HG03460 (cell line): ENCODE data around the gene TMTC2.

ENCODE experiments used
- ATAC-seq: cut with Tn5 transposase; IDR thresholded peaks from one replicate; pipeline ENCODE4 v1.9.1; 2021; ENCODE audit not compliant: unreplicated experiment

The TMTC2 gene

DNA sequence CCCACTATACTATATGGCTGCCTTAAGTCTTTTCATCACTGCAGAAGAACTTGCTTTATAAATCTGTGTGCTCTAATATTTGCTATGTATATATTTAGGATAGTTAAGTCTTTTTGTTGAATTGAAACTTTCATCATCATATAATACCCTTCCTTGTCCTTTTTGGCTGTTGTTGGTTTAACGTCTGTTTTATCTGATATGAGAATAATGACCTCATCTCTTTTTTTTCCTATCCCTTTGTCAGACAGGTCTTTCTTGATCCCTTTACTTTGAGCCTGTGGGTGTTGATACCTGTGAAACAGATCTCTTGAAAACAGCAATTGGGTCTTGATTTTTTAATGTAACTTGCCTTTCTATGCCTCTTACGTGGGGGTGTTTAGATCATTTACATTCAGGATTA lies 316.3 kb downstream of the TMTC2 start:
- no peak for ATAC-seq

- no peak for ATAC-seq
Measured at GRCh38 chr12:83005534-83006197, 319.0 kb downstream of the TMTC2 start.

GRCh38 chr12:83008703-83009102 lies 322.0 kb downstream of the TMTC2 start:
- ATAC-seq, result no peak

DNA sequence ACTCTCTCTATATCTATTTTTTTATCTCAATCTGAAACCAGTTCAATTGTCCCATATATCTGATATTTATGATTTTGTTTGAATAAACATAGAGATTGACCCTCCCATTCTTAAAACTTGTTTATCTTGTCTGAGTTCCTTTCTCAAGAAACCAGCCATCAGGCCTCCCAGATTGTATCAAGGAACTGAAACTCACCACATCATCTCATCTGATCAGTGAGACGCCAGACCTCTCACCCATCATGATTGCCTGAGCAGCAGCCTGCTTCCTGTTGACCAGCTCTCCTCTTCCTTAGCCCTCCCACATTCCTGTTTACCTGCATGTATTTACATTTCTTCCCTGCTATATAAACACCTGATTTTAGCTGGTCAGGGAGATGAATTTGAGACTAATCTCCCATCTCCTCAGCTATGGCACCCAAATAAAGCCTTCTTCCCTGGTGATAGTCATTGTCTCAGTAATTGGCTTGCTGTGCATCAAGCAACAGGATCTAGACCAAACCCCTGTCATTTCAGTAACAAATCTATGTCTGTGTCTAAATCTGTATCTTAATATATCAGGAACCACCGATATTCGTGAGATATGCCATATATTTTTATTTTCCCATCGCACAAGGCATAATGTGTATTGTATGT lies 323.6 kb downstream of the TMTC2 start:
- no peak for ATAC-seq

DNA sequence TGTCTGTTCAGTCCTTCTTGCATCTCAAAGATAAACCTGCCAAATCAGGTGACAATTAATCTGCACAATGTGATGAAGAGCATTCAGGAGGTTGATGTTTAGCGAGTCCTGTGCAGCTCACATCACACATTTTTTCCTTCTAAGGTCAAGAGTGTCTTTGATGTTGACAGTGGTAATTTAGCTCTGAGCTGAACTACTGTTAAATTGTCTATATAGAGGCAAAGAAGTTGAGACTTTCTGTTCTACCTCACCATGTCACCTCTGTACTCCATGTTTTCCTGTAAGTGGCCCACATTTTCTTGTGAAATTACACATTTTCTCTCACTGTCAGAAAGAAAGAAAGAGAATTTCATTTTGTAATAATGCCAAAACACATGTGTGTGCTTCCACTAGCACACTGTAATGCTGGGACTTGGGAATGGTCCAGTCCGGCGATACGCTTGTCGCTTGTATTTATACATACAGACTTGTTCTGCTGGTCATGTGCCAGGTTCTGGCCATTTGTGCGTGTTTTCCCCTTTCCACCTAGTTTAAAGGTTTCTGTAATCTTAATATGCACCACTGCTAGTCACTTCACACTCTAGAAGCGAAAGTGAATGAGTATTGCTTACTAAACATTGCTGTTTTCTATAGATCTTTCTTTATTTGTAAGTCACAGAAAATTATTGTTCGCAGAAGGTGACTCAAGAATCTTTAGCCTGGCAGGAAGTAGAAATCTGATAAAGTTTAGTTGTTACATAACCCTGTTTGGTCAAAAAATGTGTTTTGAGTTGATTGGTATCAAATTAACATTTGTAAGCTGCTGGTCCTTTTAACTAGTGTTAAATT lies 328.9 kb downstream of the TMTC2 start:
- no peak for ATAC-seq

DNA sequence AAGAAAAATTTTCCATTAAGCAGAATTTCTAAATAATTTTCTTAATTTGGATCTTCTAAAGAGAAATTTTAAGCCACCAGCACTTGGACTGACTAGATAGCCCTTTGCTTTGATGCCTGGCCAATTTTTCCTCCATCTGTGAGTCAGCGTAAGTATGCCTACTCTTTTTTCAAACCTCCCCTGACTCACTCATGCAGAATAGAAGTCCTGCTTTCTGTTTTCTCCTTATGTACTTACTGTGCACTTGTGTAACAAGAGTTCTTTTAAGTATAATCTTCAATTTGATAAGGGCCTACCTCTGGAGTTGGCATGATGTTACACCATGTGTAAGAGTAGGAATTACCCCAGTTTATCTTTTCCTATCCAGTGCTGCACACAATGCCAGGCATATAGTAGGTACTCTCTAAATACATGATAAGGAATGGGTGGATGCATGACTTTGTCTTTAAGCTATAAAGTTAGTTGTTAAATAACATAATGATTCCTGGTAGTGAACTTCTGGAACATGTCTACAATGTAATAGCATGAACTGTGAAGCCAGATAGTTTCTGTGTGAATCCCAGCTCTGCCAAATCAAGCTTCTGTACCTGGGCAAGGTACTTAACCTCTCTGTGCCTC lies 329.6 kb downstream of the TMTC2 start:
- ATAC-seq, result no peak

- no peak for ATAC-seq
Measured at GRCh38 chr12:83016991-83017390, 330.3 kb downstream of the TMTC2 start.

- no peak for ATAC-seq
Measured at GRCh38 chr12:83018088-83018487, 331.4 kb downstream of the TMTC2 start.

GRCh38 chr12:83027021-83027723 lies 340.5 kb downstream of the TMTC2 start:
- no peak for ATAC-seq

DNA sequence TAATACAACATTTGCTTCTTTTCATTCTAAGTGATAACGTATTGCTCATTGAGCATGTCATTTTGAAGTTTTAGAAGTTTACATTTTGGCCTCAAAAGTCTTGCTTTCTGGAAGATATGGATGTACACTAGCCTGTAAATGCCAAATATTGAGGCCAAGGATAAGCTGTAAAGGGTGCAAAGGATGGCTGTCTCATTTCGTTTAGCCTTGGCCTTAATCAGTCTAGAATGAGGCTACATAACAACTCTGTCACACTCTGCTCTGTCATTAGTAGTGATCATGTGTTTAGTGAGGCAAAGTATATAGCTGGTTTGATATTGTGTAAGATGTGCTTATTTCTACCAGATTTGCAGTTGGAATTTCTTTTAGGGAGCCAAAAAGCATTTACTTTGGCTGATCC lies 344.5 kb downstream of the TMTC2 start:
- ATAC-seq, result no peak

DNA sequence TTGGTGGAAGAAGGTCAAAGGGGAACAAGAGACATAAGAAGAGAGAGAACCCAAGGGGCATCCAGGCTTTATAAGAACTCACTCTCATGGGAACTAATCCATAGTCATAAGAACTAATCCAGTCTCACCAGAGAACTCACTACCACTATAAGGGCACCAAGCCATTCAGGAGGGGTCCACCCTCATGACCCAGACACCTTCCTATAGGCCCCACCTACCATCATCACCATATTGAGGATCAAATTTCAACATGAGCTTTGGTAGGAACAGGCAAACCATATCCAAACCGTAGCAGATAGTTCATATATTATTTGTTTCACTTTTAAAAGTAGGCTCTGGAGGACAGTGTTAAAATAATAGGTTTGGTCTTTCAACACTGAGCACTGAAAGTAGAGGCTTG lies 350.1 kb downstream of the TMTC2 start:
- no peak for ATAC-seq

GRCh38 chr12:83039413-83039812 lies 352.7 kb downstream of the TMTC2 start:
- no peak for ATAC-seq

DNA sequence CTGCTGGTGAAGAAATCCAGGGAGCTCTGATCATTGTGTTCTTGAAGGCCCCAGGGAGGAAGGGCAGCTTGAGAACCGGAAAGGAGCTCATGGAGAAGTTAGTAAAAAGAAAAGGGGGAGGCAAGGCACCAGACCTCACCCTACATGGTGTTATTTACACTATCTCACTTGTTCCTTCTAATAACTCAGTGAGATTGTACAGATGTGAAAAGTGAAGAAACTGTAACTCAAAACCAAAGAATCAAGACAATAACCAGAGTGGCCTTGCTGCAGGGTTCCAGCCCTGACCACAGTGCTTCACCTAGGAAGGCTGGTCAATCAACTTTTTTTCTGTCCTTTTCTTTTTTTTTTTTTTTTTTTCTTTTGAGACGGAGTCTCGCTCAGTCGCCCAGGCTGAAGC lies 353.6 kb downstream of the TMTC2 start:
- no peak for ATAC-seq

DNA sequence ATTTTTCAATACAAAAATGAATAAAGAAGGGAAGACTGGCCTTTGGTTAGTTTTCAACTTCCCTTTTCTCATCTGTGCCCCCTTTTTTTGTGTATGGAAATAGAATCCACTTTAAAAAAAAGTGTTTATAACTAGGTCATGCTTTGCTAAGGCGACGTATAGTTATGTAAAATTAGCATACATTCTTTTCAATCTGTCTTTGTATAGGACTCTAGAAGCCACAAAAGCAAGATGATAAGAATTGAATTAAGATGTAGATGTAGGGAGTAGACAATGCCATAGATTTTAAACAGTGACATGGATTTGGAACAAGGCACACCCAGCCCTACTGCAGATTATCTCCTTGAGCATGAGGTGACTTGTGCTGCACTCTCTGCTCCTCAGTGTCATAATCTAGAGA lies 354.3 kb downstream of the TMTC2 start:
- ATAC-seq, result no peak

DNA sequence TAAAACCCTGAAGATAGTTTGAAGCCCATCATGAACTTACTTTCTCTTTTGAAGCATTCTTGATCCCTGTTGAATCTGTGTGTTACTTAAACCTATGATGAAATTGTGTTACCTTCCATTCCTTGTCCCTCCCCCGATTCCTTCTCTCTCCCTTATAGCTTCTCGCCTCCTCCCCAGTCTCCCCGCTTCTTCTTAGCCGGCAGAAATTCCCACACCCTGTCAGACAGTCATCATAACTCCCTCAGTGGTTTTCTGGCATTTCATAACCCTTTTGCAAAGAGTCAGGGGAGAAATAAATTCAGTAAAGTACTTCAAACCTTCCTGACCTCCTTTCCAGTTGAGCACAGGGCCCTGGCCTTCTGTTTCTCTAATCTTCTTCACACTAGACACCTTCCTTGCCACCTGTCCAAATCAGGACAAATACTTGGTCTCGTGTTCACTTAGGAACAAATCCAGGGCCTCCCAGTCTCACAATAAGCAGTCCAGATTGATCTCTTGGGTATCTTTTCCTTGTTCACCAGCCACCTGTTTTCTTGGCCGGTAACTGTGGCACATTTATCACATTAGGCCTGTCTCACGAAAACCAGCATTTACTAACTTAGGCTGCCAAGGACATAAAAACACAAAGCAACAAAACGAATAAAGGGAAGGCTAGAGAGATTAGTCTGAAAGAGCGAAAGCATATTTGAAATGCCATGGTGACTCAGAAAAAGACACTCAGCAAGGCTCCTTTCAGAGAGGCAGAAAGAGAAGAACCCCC lies 355.9 kb downstream of the TMTC2 start:
- no peak for ATAC-seq

DNA sequence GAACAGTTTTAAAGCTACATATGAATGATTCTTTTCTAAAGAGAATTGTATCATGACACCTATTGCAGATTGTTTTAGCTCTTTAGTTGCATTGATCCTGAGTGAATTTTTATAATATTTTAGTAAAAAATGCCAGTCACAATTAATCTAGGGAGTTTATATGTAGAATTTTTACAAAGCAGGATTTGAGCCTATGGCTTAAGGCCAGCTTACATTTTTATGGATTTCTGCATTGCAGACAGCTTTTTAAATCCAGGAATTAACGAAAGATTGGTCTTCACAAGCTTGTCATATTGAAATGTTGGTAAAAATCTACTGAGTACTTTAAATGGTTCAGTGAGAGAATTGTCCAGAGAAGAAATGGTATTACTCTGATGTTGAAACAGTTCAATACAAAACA lies 358.0 kb downstream of the TMTC2 start:
- ATAC-seq, result no peak

DNA sequence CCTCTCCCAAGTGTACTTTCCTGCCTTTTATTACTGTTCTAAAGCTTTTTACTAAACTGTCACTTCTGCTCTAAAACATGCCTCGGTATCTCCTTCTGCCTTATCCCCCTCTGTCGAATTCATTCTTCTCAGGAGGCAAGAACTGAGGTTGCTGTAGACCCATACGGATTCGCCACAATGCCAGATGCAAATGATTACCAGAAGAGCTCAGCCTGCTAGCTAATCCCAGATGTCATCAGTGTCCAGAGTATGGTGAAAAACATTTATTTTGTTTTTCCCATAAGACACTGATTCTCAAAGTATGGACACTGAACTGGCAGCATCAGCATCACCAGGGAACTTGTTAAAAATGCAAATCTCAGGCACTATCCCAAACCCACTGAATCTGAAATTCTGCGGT lies 359.3 kb downstream of the TMTC2 start:
- ATAC-seq, result no peak

GRCh38 chr12:83049306-83049705 lies 362.6 kb downstream of the TMTC2 start:
- no peak for ATAC-seq

DNA sequence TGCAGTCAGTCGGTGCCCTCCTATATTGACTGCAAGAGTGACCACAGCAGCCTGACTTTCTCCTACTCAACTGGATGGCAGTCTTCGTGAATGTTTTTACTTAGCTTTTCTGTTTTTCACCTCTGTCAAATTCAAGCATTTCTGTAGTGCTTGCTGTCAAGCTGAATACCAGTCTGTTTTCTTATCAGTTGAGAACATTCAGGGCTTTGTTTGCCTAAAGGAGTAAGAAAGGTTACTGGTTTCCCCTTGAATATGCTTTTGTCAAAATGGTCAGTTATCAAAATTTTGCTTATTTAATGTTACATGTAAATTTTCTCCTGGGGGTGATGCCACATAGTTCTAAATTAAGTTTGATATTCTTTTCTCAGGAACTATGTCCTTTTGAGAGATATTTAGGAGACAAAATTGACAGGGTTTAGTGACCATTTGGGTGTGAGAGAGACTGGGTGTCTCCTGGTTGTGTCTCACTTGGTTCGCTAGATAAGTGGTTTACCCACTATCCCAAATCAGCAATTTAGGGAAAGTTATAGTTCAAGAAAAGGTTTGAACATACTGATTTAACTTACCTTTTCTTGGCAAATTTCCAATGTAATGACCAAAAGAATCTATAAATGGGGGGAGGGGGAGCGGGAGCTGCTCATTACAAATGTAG lies 366.3 kb downstream of the TMTC2 start:
- no peak for ATAC-seq

GRCh38 chr12:83057436-83057835 lies 370.7 kb downstream of the TMTC2 start:
- no peak for ATAC-seq
